ENCODE measurements around the gene POLG2.
"Not testable (repeated sequence)": the region's sequence is repeated elsewhere in the genome, so short reads cannot be mapped to it uniquely, and the experiment has no call there.

Gene POLG2

DNA sequence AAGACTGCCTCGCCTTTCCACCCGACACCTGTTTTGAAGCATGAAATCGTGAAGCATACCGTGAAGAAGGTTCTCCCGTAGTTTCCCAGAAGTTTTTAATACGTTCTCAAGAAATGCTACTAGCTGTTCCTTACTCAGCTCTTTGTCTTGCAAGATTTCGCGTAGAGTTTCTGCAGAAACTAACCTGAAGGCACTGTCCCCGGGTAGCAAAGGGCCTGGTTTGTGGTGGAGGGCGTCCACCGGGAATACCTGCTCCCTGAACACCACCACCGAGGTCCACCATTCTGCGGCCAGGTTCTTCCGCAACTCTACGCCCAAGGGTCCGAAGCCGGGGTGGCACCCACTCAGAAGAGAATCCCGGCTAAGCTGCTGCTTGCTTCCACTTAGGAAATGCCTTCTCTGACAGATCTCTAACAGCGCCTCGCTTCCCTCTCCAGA lies 487 bp downstream of the POLG2 start:
- TF ChIP-seq, protein P1, sequence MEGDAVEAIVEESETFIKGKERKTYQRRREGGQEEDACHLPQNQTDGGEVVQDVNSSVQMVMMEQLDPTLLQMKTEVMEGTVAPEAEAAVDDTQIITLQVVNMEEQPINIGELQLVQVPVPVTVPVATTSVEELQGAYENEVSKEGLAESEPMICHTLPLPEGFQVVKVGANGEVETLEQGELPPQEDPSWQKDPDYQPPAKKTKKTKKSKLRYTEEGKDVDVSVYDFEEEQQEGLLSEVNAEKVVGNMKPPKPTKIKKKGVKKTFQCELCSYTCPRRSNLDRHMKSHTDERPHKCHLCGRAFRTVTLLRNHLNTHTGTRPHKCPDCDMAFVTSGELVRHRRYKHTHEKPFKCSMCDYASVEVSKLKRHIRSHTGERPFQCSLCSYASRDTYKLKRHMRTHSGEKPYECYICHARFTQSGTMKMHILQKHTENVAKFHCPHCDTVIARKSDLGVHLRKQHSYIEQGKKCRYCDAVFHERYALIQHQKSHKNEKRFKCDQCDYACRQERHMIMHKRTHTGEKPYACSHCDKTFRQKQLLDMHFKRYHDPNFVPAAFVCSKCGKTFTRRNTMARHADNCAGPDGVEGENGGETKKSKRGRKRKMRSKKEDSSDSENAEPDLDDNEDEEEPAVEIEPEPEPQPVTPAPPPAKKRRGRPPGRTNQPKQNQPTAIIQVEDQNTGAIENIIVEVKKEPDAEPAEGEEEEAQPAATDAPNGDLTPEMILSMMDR (IDR thresholded peaks at IDR 0.05; ENCODE audit: extremely low read depth, missing control alignments) = no peak
- no peak for DNase-seq (ENCODE audit: low spot score)

DNA sequence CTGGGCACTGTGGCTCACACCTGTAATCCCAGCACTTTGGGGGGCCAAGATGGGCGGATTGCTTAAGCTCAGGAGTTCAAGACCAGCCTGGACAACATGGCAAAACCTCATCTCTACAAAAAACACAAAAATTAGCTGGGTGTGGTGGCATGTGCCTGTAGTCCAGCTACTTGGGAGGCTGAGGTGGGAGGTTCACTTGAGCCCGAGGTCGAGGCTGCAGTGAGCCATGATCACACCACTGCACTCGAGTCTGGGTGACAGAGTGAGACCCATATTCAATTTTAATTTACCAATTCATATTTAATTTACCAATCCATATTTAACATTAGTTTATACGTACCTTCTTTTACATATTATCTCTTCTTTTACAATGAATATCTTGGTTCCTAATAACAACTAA lies 1.6 kb downstream of the POLG2 start:
- DNase-seq (ENCODE audit: low spot score) = not testable (repeated sequence)

GRCh38 chr17:64494121-64494520 lies 2.7 kb downstream of the POLG2 start:
- TF ChIP-seq, protein P1 (IDR thresholded peaks at IDR 0.05; ENCODE audit: extremely low read depth, missing control alignments) = no peak
- no peak for DNase-seq (ENCODE audit: low spot score)

DNA sequence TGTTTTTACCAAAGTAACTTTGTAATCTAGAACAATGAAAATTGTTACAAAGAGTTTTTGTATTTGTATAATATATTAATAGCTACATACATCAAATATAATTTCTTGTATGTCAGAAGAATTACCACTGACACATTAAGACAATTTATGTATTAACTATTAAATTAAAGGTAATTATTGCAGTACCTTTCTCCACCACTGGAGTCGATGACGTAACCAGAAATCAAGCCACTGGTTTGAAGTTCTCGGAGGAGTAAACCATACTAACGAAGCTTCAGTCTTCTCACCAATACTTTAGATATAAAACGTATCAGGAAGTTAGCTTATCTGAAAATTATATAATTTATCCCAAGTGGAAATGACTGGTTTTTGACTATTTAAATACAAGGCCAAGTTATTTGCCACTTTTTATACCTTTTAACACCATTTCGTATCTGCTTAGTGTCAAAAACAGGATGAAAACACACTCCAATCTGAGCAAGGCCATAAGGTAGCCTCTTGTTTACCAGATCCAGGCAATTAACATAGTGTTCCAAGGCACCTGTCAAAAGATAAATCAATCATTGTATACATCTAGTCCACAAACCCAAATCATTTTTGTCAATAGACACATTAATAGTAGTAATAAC lies 4.3 kb downstream of the POLG2 start:
- TF ChIP-seq, protein P1 (IDR thresholded peaks at IDR 0.05; ENCODE audit: extremely low read depth, missing control alignments) = no peak
- DNase-seq (ENCODE audit: low spot score) = no peak

- TF ChIP-seq, protein P1 (IDR thresholded peaks at IDR 0.05; ENCODE audit: extremely low read depth, missing control alignments) = no peak
Observed at GRCh38 chr17:64491994-64492393, 4.9 kb downstream of the POLG2 start.

DNA sequence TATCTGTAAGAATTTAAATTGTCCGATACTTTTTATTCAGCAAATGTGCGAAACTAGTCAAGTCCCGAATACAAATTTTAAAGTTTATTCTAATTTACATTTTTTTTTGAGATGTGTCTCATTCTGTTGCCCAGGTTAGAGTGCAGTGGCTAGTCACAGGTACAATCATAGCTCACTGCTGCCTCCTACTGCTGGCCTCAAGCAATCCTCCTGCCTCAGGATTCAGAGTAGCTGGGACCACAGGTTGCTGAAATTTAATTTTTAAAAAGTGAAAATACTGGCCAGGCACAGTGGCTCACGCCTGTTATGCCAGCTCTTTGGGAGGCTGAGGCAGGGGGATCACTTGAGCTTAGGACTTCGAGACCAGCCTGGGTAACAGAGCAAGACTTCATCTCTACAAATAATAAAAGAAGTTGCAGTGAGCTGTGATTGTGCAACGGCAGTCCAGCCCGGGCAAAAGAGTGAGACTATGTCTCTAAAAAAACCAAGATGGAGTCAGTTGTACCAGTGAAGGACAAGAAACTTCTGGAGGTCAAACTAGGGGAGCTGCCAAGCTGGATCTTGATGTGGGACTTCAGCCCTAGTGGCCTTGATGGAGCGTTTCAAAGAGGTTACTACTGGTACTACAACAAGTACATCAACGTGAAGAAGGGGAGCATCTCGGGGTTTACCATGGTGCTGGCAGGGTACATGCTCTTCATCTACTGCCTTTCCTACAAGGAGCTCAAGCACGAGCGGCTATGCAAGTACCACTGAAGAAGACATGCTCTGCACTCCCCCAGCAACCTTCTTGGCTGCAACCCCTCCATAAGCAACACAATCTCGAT lies 5.6 kb downstream of the POLG2 start:
- DNase-seq (ENCODE audit: low spot score) = no peak
- TF ChIP-seq, protein P1 (IDR thresholded peaks at IDR 0.05; ENCODE audit: extremely low read depth, missing control alignments) = peak; percentile 48

More at GRCh38 chr17:64491994-64492393, 4.9 kb downstream of the POLG2 start:
- DNase-seq (ENCODE audit: low spot score) = no peak

DNA sequence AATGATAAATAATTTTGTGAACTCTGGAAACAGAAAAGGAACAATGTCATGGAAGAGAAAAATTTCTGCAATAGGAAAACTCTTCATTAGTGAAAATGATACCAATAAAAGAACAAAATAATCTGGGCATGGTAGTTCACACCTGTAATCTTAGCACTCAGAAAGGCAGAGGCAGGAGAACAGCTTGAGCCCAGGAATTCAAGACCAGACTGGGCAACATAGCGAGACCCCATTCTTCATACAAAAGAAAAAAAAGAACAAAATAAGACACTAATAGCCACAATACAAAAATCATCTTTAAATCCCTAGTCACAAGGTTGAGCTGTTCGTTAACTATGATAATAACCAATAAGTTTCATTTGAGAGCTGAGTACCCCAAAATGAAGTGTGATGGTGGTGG lies 8.6 kb downstream of the POLG2 start:
- TF ChIP-seq, protein P1 (IDR thresholded peaks at IDR 0.05; ENCODE audit: extremely low read depth, missing control alignments) = no peak
- DNase-seq (ENCODE audit: low spot score) = no peak

Data from GM20000 (cell line).